Hippocampal formation (tissue), 2 donors: Measurements from ENCODE around the gene RHOT2.

Source experiments
- DNase-seq, 2 donors: peaks; one replicate each; lab custom pipeline; 2025; lab: John Stamatoyannopoulos, UW

The RHOT2 gene

GRCh38 chr16:667780-668518 is at the start of gene RHOT2:
Gene RHOT2, plus strand, starts transcription at chr16:668132. Its CDS starts 68 bp downstream, at chr16:668200.
- peak; percentile 85 to 92 for DNase-seq

- no peak for DNase-seq
These were observed 48.3 kb upstream of the RHOT2 start for GRCh38 chr16:619476-620100.

GRCh38 chr16:620700-621525 is 47.0 kb upstream of the RHOT2 start:
- DNase-seq: no peak

DNA sequence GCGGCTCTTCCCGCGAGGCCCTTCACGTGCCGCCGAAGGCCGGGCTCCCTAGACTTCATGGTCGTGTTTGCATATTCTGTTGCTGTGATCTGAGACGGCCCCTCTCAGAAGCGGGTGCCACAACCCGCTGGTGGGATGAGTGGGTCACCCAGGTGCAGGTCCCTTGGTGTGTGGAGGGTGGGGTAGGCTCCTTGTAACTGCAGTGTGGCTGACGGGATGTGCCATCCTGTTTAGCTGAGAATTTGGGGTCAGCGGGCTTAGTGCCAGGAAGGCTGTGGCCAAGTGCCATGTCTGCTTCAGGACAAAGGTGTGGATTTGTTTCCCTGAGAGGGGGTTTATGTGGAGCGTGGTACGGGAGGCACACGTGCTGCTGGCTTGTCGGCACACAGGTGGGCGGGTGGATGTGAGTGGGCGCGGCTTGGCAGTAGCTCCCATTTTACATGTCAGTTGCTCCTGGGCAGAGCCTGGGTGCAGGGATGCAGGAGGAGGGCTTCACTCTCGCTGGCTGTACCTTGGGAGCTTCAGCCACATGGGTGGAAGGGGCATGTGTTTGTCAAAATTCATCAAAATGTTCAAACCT is 46.3 kb upstream of the RHOT2 start:
- no peak for DNase-seq

GRCh38 chr16:622920-623280 is 45.0 kb upstream of the RHOT2 start:
- DNase-seq: no peak

- no peak for DNase-seq
These were observed 43.3 kb upstream of the RHOT2 start for GRCh38 chr16:624526-625070.

- no peak for DNase-seq
These were observed 42.6 kb upstream of the RHOT2 start for GRCh38 chr16:625117-625976.

DNA sequence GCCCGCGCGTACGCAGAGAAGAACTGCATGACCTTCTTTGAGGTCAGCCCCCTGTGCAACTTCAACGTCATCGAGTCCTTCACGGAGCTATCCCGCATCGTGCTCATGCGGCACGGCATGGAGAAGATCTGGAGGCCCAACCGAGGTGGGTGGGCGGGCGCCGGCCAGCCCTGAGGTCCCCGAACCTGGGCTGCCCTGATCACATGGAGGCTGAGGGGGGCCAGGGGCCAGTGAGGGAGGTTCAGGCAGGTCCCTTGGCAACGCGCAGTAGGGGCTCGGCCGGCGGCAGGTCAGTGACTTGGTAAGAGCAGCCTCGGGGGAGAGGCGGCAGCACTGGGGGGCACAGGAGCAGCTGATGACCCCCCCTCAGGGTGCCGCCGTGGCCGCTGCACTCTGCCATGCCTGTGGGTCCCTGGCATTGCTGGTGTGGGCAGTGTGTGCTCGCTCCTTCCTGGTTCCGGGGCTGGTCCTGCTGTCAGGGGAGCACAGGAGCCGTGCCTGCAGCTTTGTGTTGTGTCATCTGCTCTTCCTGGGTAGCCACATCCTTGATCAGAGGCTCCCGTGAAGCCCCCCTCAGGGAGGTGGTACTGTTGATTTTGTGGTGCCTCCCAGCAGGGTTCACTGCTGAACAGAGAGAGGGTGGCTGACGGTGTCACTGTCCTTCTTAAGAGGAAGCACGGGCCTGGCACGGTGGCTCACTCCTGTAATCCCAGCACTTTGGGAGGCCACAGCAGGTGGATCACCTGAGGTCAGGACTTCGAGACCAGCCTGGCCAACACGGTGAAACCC is 41.8 kb upstream of the RHOT2 start:
- DNase-seq: no peak

DNA sequence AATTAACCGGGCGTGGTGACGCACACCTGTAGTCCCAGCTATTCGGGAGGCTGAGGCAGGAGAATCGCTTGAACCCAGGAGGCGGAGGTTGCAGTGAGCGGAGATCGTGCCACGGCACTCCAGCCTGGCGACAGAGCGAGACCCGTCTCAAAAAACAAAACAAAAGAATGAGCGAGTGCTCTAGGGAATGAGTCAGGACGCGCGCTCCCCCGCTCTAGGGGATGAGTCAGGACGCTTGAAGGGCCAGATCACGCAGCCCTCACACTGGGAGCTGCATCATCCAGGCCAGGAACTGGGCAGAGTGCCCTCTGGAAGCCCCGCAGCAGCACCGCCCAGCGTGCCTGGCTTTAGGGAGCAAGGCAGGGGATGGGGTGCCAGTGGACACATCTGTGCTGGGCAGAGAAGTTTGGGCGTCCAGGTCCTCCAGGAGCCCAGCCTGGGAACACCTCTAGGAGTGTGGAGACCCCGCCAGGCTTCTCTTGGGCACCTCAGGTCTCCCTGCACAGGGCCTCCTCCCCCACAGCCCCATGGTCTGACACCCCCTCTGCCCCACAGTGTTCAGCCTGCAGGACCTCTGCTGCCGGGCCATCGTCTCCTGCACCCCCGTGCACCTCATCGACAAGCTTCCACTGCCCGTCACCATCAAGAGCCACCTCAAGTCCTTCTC is 41.0 kb upstream of the RHOT2 start:
- DNase-seq: no peak

DNA sequence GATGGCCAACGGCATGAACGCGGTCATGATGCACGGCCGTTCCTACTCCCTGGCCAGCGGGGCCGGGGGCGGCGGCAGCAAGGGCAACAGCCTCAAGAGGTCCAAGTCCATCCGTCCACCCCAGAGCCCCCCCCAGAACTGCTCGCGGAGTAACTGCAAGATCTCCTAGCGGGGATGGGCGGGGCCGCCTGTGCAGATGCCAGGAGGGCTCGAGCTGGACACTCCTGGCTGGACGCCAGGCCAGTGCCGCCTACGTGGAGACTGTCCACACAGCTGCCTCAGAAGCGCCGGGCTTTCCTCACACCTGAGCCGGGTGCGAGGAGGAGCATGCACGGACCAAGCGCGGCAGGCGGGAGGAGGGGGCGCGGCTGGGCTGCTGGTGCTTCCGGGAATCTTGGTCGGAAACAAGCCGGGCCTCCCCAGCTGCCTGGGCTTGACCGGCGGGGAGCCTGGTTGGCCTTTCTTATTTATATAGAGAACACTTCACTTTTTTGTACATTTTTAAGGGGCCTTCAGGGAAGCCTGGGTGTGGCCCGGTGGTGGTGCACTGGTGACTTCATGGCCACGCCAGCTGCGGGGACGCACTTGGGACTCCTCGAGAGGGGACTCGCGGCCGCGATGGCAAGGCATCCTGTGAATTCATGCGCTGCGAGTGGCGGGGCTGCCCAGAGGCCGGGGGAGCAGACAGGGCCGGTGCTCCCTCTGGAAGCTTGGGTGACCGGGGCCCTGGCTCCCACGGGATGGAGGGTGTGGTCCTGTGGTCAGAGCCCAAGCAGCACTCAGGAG is 40.3 kb upstream of the RHOT2 start:
- no peak for DNase-seq

DNA sequence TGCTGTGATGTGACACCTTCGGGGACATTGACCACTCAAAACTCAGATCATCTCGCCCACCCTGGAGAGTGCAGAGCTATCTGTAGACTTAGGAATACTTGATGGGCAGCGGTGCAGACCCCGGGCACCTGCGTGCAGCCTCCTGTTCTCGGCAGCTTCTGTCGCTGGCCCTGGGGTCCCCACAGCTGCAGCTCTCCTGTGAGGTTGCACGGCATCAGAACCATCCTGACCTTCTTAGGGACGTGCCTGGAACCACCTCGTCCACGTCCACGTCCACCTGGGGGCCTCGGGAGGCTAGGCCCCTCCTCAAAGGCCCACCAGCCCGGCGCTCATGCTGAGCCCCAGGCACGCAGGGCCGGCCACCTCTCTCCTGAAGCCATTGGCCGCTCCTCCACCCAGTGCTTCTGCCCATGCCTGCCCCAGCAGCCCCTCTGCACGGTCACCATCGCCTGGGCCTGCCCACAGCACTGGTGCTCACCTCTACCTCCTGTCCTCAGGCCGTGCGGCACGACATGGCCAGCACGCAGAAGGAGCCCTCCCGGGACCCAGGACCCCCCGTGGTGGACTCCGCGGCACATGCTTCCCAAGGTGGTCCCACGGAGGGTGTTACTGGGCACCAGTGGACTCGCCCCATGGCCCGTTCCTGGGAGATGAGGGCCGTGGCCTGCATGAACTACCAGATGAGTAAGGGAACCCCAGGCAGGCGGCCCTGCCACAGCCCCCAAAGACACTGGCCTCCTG is 39.4 kb upstream of the RHOT2 start:
- no peak for DNase-seq

DNA sequence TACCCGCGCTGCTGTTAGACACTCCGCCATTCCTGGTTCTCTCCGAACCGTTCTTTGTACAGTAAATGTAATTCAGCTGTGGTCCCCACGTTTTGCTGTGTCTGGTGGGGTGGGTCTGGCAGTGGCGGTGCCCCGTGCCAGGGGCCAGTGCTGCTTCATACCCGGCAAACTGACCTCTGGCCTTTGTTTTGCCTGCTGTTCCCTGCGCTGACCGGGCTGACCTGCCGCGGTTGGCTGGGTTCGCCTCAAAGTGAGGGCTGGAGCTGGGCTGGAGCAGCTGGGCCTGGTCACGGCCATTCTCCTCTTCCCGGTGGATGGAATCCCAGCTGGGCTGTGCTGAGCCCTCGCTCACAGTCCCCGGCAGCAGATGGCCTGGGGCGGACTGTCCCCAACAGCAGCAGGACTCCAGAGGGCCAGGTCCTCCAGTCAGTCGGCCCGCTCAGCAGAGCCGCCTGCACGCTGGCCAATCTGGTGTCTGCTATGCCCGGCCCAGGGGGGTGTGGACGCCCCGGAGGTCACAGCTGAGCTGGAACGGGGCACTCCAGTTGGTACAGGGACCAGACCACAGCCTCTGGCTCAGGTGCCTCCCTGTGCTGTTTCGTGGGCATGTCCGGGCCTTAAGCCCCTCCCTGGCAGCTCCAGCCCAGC is 38.6 kb upstream of the RHOT2 start:
- no peak for DNase-seq

GRCh38 chr16:629833-630248 is 38.1 kb upstream of the RHOT2 start:
- no peak for DNase-seq

DNA sequence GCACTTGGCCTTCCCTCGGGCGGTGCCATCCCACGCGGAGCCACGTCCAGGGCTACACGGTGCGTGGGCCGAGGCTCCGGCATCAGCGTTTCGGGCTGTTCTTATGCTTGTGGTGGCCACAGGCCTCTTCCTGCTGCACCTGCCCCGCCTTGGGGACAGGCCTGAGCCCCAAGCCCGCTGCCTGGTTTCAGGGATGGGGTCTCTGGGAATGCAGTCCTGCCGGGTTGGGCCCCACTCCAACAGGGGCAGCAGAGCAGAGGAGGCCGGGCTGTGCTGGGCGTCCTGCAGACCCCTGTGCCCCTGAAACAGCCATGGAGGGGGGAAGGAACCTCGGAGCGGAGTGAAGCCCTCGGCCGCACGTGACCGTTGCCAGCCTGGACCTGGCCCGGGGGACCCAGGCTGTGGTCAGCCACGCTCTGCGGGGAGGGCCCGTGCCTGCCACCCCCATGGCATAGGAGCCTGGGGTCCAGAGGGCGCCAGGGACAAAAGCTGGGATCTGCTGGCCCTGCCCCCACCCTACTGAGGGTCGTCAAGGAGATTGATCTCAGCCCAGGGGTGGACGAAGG is 37.6 kb upstream of the RHOT2 start:
- DNase-seq: no peak

DNA sequence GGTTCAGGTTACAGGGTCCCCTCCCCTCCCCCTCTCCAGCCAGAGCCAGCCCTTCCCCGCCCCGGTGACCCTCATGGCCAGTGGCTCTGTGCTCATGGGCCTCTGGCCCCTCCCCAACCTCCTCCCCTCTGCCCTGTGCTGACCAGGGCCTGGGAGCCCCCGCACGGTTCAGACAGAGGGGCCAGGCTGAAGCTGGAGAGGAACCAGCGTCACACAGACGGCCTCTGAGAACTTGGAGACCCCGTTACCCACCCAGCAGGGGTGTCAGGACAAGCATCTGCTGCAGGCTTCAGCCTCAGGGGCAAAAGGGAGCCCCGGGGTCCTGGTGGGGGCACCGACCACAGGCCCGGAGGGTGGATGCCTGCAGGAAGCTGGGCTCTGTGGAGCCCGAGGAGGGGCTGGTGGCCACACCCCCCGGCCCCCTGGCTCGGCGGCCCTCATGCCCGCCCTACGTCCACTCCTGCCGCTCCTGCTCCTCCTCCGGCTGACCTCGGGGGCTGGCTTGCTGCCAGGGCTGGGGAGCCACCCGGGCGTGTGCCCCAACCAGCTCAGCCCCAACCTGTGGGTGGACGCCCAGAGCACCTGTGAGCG is 37.0 kb upstream of the RHOT2 start, which contains the start of gene WFIKKN1:
TSS of gene WFIKKN1 (plus strand) at position 171 of the 591 bp plus-strand sequence. CDS start at position 440, 269 bp downstream.
- DNase-seq: no peak

DNA sequence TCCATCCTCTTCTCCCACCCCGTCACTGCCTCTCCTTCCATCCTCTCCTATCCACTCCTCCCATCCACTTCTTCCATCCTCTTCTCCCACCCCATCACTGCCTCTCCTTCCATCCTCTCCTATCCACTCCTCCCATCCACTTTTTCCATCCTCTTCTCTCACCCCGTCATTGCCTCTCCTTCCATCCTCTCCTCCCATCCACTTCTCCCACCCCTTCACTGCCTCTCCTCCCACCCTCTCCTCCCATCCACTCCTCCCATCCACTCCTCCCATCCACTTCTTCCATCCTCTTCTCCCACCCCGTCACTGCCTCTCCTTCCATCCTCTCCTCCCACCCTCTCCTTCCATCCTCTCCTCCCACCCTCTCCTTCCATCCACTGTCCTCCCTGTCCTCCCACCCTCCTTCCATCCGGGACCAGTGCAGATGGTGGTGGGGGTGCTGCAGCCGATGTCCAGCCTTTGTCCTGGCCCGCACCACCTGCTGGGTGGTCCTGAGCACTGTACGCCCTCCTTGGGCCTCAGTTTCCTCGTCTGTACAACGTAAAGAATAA is 36.0 kb upstream of the RHOT2 start:
- DNase-seq: no peak
